ENCODE data around the gene PLD4.
A peak's percentile ranks its signal among the peaks of the same experiment; 100 is the strongest.
"Not testable (repeated sequence)": the region's sequence is repeated elsewhere in the genome, so short reads cannot be mapped to it uniquely, and the experiment has no call there.

The PLD4 gene

DNA sequence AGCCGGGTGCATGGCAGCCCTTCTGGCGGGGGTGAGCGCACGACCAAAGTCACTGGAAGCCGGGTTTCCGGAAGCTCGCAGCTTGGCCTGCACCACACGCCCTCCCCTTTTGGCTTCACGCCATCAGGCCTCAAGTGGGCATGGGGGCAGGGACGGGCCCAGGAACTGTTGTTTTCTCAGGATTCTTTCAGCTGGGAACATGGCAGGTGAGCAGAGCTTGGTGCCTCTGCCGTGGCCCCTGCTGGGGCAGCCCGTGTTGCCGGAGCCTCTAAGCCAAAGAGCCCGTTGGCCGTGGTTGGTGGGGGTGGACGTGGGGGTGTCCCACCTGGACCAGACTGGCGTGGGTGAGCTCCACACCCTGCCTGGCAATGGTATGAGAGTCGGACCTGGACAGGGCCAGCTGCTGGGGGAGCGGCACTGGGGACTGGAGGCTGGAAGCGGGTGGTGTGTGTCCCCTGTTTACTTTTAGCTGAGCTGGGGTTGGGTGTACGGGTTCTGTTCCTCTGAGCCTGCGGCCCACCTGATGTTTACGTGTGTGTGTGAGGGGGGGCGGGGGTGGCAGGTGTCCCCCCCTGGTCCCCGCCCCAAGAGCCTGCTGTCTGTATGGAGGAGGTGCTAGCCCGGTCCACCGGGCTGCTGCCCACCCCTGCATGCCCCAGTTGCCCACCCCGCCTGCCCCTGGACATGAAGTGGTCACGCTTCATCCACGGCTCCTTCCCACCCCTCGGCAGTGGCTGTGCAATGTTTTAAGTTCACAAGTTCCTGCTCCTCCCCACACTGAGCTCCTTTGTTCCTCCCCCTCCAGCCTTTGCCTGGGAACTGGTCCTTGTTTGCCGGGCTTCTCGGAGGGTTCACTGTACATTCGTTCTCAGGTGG is 28.7 kb upstream of the PLD4 start:
- TF ChIP-seq TAF1 (IDR thresholded peaks at IDR 0.05; ENCODE audit: borderline replicate concordance, low read depth, low read length): no peak
- TF ChIP-seq POLR2AphosphoS5 (IDR thresholded peaks at IDR 0.05; ENCODE audit: low read depth, low read length): no peak
- TF ChIP-seq POLR2A (IDR thresholded peaks at IDR 0.05; ENCODE audit: low read depth, low read length): no peak
- FAIRE-seq: no peak
- DNase-seq (ENCODE audit: insufficient read length): peak; percentile 19

- DNase-seq (ENCODE audit: insufficient read length): peak; percentile 13
- TF ChIP-seq POLR2AphosphoS5 (IDR thresholded peaks at IDR 0.05; ENCODE audit: low read depth, low read length) (no peak), TAF1 (IDR thresholded peaks at IDR 0.05; ENCODE audit: borderline replicate concordance, low read depth, low read length) (no peak), POLR2A (IDR thresholded peaks at IDR 0.05; ENCODE audit: low read depth, low read length) (no peak)
- no peak for FAIRE-seq
Measured at GRCh38 chr14:104897330-104898194, 27.1 kb upstream of the PLD4 start.

GRCh38 chr14:104898195-104898558 is 26.5 kb upstream of the PLD4 start:
- TF ChIP-seq POLR2AphosphoS5 (IDR thresholded peaks at IDR 0.05; ENCODE audit: low read depth, low read length) (no peak), TAF1 (IDR thresholded peaks at IDR 0.05; ENCODE audit: borderline replicate concordance, low read depth, low read length) (no peak), POLR2A (IDR thresholded peaks at IDR 0.05; ENCODE audit: low read depth, low read length) (no peak)
- no peak for DNase-seq (ENCODE audit: insufficient read length)

GRCh38 chr14:104898870-104899510 is 25.7 kb upstream of the PLD4 start:
- no peak for FAIRE-seq
- no peak for DNase-seq (ENCODE audit: insufficient read length)
- no peak for TF ChIP-seq POLR2A (IDR thresholded peaks at IDR 0.05; ENCODE audit: low read depth, low read length)
- no peak for TF ChIP-seq TAF1 (IDR thresholded peaks at IDR 0.05; ENCODE audit: borderline replicate concordance, low read depth, low read length)
- TF ChIP-seq POLR2AphosphoS5 (IDR thresholded peaks at IDR 0.05; ENCODE audit: low read depth, low read length): no peak

More at GRCh38 chr14:104898195-104898558, 26.5 kb upstream of the PLD4 start:
- no peak for FAIRE-seq

DNA sequence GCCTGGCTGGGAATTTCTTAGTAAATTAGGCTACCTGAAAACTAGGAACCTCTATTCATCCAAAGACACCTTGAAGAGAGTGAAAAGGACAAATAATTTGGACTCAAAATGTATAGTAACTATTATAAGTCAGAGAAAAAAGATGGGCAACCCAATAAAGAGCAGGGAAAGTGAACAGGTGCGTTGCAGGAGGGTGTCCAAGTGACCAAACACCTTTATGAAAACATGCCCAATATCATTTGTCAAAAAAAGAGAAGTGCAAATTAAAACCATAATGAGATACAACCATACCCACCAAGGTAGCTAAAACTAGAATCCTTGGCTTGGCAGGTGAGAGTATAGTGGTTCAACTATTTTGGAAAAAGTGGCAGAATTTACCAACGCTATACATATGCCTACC is 24.9 kb upstream of the PLD4 start:
- TF ChIP-seq POLR2A (IDR thresholded peaks at IDR 0.05; ENCODE audit: low read depth, low read length): no peak
- no peak for TF ChIP-seq TAF1 (IDR thresholded peaks at IDR 0.05; ENCODE audit: borderline replicate concordance, low read depth, low read length)
- no peak for TF ChIP-seq POLR2AphosphoS5 (IDR thresholded peaks at IDR 0.05; ENCODE audit: low read depth, low read length)
- FAIRE-seq: no peak

GRCh38 chr14:104900639-104901512 is 23.8 kb upstream of the PLD4 start:
- DNase-seq (ENCODE audit: insufficient read length) (peak; percentile 23), FAIRE-seq (no peak)
- TF ChIP-seq POLR2A (IDR thresholded peaks at IDR 0.05; ENCODE audit: low read depth, low read length) (no peak), TAF1 (IDR thresholded peaks at IDR 0.05; ENCODE audit: borderline replicate concordance, low read depth, low read length) (no peak), POLR2AphosphoS5 (IDR thresholded peaks at IDR 0.05; ENCODE audit: low read depth, low read length) (no peak)

More for the DNA sequence above, 24.9 kb upstream of the PLD4 start:
- DNase-seq (ENCODE audit: insufficient read length): no peak

- no peak for FAIRE-seq
- TF ChIP-seq POLR2AphosphoS5 (IDR thresholded peaks at IDR 0.05; ENCODE audit: low read depth, low read length) (no peak), POLR2A (IDR thresholded peaks at IDR 0.05; ENCODE audit: low read depth, low read length) (no peak), TAF1 (IDR thresholded peaks at IDR 0.05; ENCODE audit: borderline replicate concordance, low read depth, low read length) (no peak)
- no peak for DNase-seq (ENCODE audit: insufficient read length)
Measured at GRCh38 chr14:104903990-104904389, 20.7 kb upstream of the PLD4 start.

DNA sequence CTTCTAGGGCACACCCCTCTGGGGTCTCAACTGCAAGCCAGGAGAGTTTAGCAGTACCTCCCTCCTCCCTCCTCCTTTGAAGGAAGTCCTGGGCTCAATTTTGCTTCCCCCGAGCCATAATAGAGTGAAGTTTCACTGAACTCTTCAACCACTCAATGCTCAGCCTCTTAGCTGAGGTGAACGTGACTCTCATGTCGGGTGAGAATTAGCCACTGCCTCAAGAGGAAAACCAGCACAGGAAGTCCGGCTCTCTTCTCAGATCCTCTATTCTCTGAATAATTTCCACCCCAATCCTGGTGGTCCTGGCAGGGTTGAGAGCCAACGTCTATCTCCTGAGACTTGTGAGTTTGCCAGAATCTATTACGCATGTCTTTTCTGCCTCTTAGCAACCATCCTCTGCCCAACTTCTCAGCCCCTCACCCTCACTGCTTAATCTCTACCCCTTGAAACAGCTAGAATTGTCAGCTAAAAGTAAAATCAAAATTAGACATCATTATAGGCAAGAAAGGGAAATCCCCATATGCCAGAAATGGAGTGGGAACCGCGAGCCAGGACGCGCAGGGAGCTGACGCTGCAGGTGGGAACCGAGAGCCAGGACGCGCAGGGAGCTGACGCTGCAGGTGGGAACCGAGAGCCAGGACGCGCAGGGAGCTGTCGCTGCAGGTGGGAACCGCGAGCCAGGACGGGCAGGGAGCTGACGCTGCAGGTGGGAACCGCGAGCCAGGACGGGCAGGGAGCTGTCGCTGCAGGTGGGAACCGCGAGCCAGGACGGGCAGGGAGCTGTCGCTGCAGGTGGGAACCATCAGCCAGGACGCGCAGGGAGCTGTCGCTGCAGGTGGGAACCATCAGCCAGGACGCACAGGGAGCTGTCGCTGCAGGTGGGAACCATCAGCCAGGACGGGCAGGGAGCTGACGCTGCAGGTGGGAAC is 19.8 kb upstream of the PLD4 start:
- not testable (repeated sequence) for FAIRE-seq; DNase-seq (ENCODE audit: insufficient read length)

DNA sequence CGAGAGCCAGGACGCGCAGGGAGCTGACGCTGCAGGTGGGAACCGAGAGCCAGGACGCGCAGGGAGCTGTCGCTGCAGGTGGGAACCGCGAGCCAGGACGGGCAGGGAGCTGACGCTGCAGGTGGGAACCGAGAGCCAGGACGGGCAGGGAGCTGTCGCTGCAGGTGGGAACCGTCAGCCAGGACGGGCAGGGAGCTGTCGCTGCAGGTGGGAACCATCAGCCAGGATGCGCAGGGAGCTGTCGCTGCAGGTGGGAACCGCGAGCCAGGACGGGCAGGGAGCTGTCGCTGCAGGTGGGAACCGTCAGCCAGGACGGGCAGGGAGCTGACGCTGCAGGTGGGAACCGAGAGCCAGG is 19.1 kb upstream of the PLD4 start:
- FAIRE-seq; DNase-seq (ENCODE audit: insufficient read length): not testable (repeated sequence)

DNA sequence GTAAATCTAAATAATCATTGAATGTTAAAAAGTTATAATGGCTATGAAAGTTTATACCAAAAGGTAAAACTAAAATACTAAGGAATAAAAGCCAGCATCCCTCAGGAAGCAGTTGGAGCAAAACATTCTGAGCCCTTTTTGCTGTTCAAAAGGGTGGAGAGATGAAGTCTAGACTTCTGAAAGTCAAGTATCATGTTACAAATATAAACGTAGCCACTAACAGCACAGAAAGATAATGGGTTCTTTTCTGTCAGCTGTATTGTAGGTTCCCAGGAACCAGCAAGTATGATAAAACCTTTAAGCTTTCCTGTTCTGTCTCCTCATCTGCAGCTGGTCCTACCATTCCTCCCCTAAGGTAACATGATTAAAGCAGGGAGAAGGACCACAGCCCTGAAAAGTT is 16.4 kb upstream of the PLD4 start:
- DNase-seq (ENCODE audit: insufficient read length): no peak
- TF ChIP-seq POLR2A (IDR thresholded peaks at IDR 0.05; ENCODE audit: low read depth, low read length) (no peak), TAF1 (IDR thresholded peaks at IDR 0.05; ENCODE audit: borderline replicate concordance, low read depth, low read length) (no peak), POLR2AphosphoS5 (IDR thresholded peaks at IDR 0.05; ENCODE audit: low read depth, low read length) (no peak)
- no peak for FAIRE-seq

All from GM12892 (cell line).